SK-N-MC (cell line): ENCODE data around the gene ARHGDIG.

Source experiments
- EZH2 ChIP-seq: fragments of 200-600 bp; sonication (generic); IDR thresholded peaks from one replicate; pipeline ENCODE4 v1.6.1; 2017; ENCODE audit warnings: antibody characterized with exemption
- FOXP2 ChIP-seq: optimal IDR thresholded peaks from 2 replicates; pipeline ENCODE3; 2011; ENCODE audit warnings: mild to moderate bottlenecking, moderate library complexity; ENCODE audit not compliant: insufficient read depth; ENCODE audit errors: extremely low read length, control extremely low read depth
- POLR2AphosphoS5 ChIP-seq: IDR thresholded peaks from 2 replicates; pipeline ENCODE4 v1.6.1; 2012; ENCODE audit warnings: mild to moderate bottlenecking, low read depth, low read length, borderline replicate concordance

DNA sequence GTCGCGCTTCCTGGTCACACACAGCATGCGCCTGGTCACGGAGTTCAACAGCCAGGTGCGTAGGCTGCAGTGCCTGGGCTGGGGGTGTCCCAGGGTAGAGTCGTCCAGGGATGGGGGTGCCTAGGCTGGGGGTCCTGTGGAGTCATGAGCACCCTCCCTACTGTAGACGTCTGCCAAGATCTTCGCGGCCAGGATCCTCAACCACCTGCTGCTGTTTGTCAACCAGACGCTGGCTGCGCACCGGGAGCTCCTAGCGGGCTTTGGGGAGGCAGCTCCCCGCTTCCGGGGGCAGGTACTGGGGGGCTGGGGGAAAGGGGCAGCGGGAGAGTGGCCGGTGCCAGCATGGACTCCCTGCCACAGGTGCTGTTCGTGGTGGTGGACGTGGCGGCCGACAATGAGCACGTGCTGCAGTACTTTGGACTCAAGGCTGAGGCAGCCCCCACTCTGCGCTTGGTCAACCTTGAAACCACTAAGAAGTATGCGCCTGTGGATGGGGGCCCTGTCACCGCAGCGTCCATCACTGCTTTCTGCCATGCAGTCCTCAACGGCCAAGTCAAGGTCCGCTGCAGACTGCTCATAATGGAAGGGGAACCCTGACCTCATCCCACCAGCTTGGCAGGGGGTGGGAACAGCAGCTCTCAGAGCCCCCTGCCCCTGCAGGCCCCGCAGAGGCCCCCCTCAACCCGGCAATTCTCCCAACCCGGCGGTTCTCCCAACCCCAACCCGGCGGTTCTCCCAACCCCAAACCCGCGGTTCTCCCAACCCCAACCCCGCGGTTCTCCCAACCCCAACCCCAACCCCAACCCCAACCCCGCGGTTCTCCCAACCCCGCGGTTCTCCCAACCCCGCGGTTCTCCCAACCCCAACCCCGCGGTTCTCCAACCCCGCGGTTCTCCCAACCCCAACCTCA lies 5.0 kb downstream of the ARHGDIG start:
- TF ChIP-seq EZH2 (no peak), POLR2AphosphoS5 (no peak), FOXP2 (no peak)
